GM21528 (cell line): Measurements from ENCODE around the gene SMTNL2.
"Not testable (repeated sequence)": the region's sequence is repeated elsewhere in the genome, so short reads cannot be mapped to it uniquely, and the experiment has no call there.

Experiments used
- ATAC-seq: cut with Tn5 transposase; IDR thresholded peaks from one replicate; pipeline ENCODE4 v1.9.1; 2021; ENCODE audit warnings: mild to moderate bottlenecking, moderate library complexity; ENCODE audit not compliant: unreplicated experiment, low FRiP score

Gene SMTNL2

DNA sequence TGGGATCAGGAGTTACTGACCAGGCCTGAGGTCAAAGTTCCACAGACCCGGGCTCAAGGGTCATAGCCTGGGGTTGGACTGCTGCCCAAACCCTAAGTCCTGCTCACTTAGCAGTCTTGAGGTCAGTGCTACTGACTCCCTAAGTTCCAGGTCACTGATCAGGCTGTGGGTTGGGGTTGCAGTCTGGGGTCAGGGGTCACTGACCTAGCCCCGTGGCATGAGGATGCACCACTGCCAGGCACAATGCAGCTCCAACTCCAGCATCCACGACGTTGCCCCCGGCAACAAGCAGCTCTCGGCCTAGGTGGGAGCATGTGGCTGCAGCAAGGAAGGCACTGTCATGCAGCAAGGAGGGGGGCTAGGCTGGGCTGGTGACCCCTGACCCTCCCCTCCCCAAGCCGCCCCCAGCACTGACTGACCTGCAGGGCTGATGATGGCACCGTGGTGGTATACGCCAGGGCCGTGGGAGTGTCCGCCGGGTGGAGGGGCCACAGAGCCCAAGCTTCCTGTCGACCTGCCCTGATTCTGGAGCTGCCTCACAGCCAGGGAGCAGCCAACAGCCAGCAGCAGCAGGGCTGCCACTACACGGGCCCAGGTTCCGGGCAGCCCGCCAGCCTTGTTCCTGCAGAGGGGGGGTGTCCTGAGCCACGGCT is 25.1 kb upstream of the SMTNL2 start:
- no peak for ATAC-seq

DNA sequence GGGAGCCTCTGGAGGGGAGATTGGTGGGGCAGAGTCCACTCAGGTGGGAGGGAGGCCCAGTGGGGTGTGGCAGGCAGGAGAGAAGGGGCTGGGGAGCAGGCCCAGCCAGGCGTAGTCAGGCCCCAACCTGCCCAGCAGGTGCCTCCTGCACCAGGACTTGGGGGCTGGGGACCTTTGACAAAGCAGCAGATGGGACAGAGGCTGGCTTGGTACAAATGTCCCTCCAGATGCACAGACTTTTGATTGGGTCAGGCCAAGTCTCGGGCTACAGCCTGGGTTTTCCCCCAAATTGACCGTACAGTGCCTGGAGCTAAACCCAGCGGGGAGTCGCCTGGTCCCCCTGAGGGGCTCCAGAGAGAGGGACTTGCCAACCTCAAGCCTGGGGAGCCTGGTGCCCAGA is 24.4 kb upstream of the SMTNL2 start:
- no peak for ATAC-seq

DNA sequence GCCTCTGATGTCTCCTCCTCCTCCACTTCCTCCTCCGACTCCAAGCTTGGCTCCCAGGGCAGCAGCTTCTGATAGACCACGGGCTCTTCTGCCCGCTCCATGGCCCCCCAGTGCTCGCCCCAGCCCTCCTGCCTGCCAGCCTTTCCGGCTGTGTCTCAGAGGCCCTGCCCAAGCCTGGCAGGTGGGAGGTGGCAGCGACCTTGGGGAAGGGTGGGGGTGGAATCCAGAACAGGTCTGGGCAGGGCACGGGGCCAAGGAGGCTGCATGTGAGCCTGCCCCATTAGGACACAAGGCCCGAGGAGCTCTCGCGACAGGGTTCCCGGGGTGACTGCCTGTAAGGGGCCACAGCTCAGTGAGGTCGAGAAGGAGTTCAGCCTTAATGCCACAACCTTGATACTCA is 23.9 kb upstream of the SMTNL2 start, which contains the start of gene GGT6:
Gene GGT6, minus strand, starts transcription at position 157 of the 400 bp plus-strand sequence. Its CDS starts 56 bp downstream, at position 101.
- ATAC-seq = no peak

DNA sequence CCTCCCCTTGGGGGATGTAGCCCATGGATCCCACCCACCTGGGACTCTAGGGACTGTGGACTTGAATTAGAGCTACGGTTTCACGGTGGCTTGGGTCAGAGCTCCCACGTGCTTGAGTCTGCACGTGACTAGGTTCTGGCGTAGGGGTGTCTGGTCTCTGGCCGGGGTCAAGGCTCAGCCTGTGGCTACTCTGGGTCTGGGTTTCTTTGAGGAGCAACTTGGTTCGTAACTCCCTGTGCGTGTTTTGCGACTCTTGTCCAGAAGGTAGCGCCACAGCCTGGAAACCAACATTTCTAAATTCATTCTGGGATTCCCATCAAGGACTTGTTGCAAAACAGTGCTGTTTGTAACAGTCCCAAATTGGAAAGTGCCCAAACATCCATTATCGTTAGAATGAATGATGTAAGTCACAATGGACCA is 23.5 kb upstream of the SMTNL2 start:
- no peak for ATAC-seq

DNA sequence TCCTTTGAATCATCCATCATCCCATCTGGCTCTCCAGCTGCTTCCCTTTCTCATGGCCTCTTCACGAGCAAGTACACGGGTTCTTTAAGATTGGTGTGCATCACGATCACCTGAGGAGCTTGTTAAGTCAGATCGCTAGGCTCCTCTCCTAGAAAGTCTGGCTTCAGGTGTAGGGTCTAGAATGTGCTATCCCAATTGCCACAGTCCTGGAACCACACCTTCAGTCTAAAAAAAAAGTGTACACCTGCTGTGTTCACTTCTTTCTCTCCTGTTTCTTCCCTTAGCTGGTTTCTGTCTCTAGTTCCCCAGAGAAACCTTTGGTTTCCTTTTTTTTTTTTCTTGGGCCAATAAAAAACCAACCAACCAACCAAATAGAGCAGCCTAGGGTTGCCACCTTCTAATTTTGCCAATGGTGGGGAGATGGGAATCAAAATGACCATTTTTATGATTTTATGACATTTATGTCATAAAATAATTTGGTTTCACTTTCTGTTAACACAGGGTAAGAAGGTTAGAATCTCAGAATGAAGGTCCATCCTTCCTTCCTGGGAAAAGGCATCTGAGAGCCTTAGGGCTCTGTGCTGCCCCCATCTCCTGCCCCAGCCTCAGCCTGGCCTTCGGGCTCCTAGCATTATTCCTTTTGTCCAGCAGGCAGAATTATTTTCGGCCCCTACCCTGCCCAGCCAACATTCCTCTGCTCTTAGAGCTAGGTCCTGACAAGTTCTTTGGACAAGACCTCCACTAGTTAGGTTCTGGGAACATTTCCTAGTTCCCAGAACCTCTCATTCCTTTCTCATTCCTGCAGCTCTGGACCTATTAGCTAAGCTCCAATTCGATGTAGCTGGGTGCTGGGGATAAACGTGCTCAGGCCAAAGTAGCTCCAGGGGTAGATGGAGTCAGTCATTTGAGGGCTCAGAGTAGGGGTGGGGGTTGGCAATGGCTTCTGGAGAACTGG is 22.0 kb upstream of the SMTNL2 start:
- ATAC-seq = no peak

DNA sequence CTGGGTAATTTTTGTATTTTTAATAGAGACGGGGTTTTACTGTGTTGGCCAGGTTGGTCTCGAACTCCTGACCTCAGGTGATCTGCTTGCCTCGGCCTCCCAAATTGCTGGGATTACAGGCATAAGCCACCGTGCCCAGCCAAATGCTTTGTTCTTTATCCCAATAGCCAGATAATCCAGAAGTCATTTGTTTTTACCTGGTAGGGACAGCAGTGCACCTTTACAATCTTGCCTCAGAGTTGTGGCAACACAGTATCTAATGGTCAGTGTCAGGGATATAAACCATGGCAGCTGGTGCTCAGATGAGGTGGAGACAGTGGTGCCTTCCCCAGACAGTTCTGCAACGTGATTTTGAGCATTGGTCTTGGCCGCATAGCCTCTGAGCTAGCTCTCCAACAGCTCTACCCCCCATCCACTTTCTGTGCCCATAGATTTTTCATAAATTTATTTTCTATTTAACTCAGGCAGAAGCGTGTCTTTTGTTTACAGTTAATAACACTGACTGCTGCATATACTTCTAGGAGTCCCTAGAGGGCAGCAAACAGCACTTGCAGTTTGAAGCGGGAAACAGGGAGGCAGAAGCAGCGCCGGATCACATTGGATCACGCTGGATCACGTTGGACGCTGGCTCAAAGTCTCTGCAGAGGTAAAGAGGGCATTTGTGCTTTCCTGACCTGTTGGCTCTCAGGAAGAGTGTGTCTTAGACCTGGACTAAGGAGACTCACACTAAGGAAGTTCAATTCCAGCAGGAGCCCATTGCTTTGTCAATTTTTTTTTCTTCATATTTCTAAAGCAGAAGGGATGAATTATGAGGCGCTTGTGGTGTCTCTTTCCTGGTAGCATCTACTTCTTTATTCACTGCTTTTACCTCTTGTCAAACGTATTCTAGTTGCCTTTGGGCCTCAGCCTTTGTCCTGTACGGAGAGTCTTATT is 18.9 kb upstream of the SMTNL2 start:
- no peak for ATAC-seq

DNA sequence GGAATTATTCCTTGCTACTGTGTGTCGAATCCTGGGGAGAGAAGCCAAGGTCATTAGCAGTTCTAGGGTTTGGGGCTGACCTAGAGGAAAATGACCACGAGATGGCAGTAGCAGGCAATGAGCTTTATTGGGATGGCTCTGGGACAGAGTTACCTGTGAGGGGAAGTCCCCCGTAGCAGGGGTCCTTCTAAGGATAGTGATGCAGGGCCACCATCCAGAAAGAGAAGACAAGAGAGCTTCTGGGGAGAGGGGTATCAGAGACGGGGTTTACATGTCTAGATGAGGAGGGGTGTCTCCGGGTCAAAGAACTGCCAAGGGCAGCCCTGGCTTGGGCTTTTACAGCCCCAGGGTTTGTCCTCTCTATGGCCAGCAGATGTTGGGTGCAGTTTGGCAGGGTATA is 17.5 kb upstream of the SMTNL2 start:
- no peak for ATAC-seq

DNA sequence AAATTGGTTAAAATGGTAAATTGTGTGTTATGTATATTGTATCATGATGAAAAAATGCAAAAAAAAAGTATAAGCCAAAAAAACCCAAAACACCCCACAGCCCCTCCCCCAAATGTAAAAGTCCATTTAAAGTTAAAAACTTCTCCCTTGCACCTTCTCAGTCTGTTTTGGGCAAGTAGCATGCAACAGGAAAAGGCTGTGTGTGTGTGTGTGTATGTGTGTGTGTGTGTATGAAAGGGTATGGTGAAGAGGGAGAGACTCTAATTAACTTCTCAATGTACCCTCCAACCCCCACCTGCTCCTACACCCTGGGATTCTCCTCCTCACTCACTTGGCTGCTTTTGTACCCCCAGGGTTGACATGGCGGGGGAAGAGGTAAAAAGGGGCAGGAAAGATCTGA is 14.7 kb upstream of the SMTNL2 start:
- no peak for ATAC-seq

DNA sequence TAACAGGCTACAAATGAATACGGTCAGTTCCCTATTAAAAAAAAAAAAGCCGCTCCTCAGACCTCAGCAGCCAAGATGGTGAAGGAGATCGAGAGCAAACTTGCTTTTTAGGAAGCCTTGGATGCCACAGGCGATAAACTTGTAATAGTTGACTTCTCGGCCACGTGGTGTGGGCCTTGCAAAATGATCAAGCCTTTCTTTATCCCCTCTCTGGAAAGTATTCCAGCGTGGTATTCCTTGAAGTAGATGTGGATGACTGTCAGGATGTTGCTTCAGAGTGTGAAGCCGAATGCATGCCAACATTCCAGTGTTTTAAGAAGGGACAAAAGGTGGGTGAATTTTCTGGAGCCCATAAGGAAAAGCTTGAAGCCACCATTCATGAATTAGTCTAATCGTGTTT is 12.2 kb upstream of the SMTNL2 start:
- no peak for ATAC-seq

DNA sequence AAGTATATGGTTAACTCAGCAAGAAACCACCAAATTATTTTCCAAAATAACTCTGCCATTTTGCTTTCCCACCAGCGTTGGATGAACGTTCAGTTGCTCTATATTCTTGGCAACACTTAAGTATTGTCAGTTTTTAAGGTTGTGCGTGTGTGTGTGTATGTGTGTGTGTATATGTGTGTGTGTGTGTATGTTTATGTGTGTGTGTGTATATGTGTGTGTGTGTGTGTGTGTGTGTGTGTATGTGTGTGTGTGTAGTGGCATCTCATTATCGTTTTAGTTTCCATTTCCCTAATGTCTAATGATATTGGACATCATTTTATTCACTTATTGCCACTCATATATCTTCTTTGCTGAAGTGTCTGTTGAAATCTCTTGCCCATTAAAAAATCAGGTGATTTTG is 11.2 kb upstream of the SMTNL2 start:
- ATAC-seq = no peak

DNA sequence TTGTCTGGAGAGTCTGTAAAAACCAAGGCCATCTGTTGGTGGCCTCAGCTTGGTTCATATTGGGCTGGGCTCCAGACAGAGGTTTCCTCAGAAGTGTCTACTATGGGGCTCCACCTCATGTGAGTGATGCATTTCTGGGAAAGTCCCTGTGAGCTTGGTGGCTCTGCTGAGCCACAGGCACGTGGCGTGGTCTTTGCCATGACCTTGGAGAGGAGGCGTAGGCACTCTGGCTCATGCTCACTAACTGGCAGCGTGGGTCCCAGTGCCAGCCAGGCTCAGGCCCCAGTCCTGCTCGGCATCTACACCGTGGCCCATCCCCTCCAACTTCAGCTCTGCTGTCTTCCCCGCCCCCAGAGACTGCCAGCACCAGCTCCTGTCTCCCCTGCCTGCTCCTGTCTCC is 10.7 kb upstream of the SMTNL2 start:
- no peak for ATAC-seq

DNA sequence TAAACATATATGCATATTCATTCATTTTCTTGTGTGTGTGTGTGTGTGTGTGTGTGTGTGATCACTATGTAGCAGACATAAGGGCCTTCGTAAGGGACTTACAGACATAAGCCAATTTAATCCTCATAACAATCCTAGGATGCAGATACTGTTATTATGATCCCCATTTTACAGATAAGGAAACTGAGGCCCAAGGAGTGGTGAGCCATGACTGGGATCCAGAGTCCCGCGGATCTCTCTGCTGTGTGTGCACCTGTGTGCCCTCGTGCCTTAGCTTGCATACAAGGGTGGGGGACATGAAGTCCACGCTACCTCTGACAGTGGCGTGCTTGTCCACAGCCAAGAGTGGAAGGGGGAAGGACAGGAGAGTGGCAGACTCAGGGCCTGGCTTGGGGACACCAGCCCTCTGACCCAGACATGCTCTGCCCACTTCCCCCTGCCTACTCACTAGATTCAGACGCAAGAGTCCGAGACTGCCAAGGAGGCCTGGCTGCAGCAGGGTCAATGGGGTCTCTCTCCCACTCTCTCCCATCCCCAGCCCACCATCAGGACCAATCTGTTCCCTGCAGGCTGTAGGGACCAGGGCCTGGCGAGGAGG is 9.8 kb upstream of the SMTNL2 start:
- no peak for ATAC-seq

DNA sequence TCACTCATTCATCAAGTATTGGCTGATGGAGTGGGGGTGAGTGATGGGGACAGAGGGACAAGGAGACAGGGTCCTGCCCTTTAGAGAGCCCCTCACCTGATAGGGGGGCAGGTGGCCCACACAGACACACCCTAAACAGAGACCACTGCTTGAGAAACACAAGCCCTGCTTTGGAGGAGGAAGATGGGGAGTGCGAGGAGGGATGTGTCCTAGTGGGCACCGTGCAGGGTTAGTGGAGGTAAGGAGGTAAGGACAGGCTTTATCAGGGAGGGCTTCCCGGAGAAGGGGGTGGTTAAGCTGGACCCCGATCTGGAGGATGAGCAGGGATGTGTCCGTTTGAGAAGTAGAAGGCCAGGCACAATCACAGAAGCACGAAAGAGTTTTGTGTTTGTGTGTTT is 8.2 kb upstream of the SMTNL2 start:
- no peak for ATAC-seq

DNA sequence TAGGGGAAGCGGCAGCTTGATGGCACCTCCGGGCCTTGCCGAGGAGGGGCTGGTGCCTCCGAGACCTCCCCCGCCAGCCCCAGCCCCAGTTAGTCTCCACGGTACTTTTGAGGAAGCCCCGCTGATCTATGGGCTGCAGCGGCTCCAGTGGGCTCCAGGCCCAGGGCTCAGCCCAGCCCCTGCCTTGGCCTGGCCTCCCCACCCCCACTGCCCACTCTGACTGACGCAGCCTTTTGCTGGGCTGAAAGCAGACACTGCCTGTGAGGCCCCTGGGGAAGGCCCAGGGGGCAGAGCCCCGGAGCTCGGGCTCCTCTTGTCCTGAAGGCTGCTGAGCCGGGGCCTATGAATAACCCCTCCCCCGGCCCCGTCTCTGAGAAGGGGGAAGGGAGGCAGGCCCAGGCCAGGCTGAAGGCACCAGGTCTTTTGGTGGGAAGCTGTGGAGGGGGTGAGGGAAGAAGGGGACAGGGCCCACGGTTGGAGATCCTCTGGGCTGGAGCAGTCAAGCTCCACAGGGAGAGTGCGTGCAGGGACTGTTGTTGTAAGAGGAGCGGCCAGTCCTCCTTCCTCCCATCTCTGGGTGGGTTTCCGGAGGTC is 7.5 kb upstream of the SMTNL2 start:
- ATAC-seq = no peak

DNA sequence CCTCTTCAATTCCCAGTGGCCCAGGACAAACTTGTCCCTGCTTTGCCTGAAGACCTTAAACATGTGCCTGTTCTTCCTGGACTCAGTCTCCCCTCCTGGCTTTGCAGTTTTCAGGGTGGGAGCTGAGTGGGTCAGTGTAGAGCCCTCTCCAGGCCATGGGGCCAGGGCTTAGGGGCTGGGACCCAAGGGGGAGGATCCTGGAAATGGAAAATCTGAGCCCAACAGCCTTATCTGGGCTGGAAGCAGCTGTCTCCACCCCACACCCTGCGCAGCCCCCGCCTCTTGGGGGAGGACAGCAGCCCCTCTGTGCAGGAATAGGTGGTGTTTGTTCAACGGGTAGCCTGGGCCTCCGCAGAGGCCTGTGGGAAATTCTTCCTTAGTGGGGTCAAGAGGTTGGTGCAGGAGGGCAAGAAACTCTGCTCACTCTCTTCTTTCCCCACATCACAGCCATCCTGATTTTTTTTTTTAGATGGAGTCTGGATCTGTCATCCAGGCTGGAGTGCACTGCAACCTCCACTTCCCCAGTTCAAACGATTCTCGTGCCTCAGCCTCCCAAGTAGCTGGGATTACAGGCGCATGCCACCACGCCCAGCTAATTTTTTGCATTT is 6.8 kb upstream of the SMTNL2 start:
- no peak for ATAC-seq

DNA sequence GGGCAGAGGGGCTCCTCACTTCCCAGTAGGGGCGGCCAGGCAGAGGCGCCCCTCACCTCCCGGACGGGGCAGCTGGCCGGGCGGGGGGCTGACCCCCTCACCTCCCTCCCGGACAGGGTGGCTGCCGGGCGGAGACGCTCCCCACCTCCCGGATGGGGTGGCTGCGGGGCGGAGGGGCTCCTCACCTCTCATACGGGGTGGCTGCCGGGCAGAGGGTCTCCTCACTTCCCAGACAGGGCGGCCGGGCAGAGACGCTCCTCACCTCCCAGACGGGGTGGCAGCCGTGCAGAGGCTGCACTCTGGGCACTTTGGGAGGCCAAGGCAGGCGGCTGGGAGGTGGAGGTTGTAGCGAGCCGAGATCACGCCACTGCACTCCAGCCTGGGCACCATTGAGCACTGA is 6.0 kb upstream of the SMTNL2 start:
- not testable (repeated sequence) for ATAC-seq

DNA sequence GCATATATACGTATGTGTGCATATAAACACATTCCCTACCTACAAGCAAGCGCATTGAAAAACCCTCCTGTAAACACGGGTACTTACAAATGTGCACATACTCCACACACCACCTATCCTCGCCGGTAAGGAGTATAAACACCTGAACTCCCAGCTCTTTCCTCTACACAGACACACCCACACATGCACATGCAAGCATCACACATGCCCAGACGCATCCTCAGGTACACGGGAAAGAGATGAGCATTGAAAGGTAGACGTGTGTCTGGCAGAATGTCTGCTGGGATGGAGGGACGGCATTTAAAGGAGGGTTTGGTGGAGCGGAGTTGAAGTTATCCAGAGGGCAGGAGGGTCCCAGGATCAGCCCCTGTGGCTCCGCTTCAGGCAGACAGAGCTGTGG is 4.7 kb upstream of the SMTNL2 start:
- no peak for ATAC-seq

DNA sequence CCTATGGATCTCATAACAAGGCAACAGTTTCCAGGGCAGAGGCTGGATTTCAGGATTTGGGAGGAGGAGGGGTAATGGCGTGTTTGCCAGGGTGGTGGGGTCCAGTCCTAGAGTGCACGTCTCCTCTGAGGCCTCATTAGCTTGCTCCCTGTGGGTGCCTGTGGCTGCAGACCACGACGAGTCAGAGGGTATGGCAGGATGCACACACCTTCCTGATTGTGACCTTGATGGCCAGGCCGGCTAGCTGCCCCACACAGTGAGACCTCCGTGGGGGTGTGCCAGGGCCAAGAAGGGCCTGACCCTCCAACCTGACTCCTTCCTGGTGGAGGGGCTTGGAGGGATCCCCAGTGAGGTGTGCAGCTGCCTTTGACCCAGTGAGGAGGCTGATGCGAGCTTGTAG is 4.0 kb upstream of the SMTNL2 start:
- ATAC-seq = no peak

DNA sequence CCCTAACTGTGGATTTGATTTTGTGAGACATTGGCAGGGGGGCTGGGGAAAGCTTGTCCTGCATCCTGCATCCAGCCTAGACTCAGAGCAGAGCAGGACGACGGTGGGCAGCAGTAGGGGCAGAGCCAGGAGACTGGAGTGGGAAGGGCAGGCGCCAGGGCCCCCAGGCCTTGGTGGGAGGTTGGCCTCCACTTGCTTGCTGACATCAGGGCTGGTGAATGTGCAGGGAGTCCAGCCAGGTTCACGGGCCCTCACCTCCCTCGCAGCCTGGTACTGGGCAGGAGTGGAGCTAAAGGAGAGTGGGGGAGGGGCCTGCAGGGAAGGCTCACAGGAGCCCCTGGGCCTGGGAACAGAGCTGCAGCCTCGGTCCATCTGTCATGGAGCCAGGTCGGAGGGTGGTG is 2.2 kb upstream of the SMTNL2 start:
- no peak for ATAC-seq

DNA sequence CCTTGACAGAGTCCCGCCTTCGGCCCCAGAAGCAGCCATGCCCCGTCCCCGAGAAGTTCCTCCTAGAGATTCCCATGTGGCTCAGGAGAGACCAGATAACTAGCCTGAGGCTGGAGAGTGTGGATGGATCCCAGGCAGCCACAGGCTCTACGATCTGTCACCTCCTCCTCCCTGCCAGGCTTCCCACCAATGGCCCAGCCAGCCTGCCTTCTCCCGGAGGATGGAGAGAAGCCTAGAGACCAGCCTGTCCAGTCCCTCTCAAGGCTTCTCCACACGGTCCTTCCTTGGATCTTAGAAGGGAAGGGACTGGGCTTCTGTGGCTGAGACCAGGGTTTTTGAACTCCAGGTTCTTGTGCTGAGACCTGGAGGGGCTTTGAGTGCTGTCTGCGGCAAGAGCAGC is 1.6 kb upstream of the SMTNL2 start:
- no peak for ATAC-seq
